GM10266 (cell line): ENCODE measurements around the gene ERBIN.
"Not testable (repeated sequence)": the region's sequence is repeated elsewhere in the genome, so short reads cannot be mapped to it uniquely, and the experiment has no call there.

ENCODE experiments used
- DNase-seq: peaks from one replicate; pipeline ENCODE4 v3.0.0; 2012; ENCODE audit errors: extremely low spot score
- CTCF ChIP-seq: IDR thresholded peaks from 2 replicates; pipeline ENCODE4 v1.5.1; 2012; ENCODE audit warnings: mild to moderate bottlenecking, low read depth; ENCODE audit not compliant: control insufficient read depth, insufficient read depth; ENCODE audit errors: missing control alignments

The ERBIN gene

GRCh38 chr5:65946198-65946745, 19.9 kb downstream of the ERBIN start:
- no peak for DNase-seq
- TF ChIP-seq CTCF = no peak

GRCh38 chr5:65948115-65948747, 21.9 kb downstream of the ERBIN start:
- no peak for DNase-seq
- TF ChIP-seq CTCF = no peak

GRCh38 chr5:65951330-65951729, 25.0 kb downstream of the ERBIN start:
- DNase-seq = no peak
- no peak for TF ChIP-seq CTCF

- DNase-seq = no peak
- no peak for TF ChIP-seq CTCF
These were observed 25.9 kb downstream of the ERBIN start for GRCh38 chr5:65952259-65952658.

- no peak for TF ChIP-seq CTCF
- DNase-seq = no peak
These were observed 27.8 kb downstream of the ERBIN start for GRCh38 chr5:65954200-65954599.

GRCh38 chr5:65955746-65956145, 29.4 kb downstream of the ERBIN start:
- no peak for DNase-seq
- no peak for TF ChIP-seq CTCF

GRCh38 chr5:65957703-65958102, 31.3 kb downstream of the ERBIN start:
- not testable (repeated sequence) for DNase-seq

- peak; percentile 56 for DNase-seq
- no peak for TF ChIP-seq CTCF
These were observed 35.3 kb downstream of the ERBIN start for GRCh38 chr5:65961633-65962032.
